HepG2 (cell line): ENCODE measurements around the gene ENO2. TPM values are rescaled to one million over a fixed set of nuclear protein-coding genes. Genes with fewer than 3 reads are reported as not detected.

ENCODE experiments used
- HOXA3 ChIP-seq: sonication (generic); formaldehyde crosslinking; IDR thresholded peaks from 2 replicates; pipeline ENCODE4 v1.5.0; 2020; ENCODE audit warnings: missing genetic modification reagents
- KDM4B ChIP-seq: sonication (generic); formaldehyde crosslinking; IDR thresholded peaks from 2 replicates; pipeline ENCODE4 v1.4.0; 2020; ENCODE audit warnings: missing genetic modification reagents
- MEF2D ChIP-seq: sonication (generic); formaldehyde crosslinking; IDR thresholded peaks from 2 replicates; pipeline ENCODE4 v1.5.1; 2020; ENCODE audit warnings: mild to moderate bottlenecking, missing genetic modification reagents
- NFYC ChIP-seq: IDR thresholded peaks from 2 replicates; pipeline ENCODE4 v1.6.1; 2016; ENCODE audit warnings: missing genetic modification reagents, missing compliant biosample characterization
- PLRG1 ChIP-seq: fragments of 450-650 bp; conservative IDR thresholded peaks from 2 replicates; pipeline ENCODE4 v1.6.1; 2016
- SP1 ChIP-seq, 2 experiments: fragments of 450-650 bp in 1 of 2; sonication (generic) in 1 of 2; formaldehyde crosslinking in 1 of 2; IDR thresholded peaks; 2 replicates each; pipeline versions ENCODE4 v1.4.0 to v1.6.1; 2016 to 2020; ENCODE audit warnings: missing genetic modification reagents in 1 of 2
- SP4 ChIP-seq: sonication (generic); formaldehyde crosslinking; IDR thresholded peaks from 2 replicates; pipeline ENCODE4 v1.8.1; 2023; ENCODE audit warnings: mild to moderate bottlenecking, missing genetic modification reagents
- SP5 ChIP-seq: IDR thresholded peaks from 2 replicates; pipeline ENCODE4 v1.6.1; 2016; ENCODE audit warnings: low read depth, borderline replicate concordance
- ZNF883 ChIP-seq: sonication (generic); formaldehyde crosslinking; IDR thresholded peaks from 2 replicates; pipeline ENCODE4 v1.5.1; 2020; ENCODE audit warnings: mild to moderate bottlenecking, missing genetic modification reagents; ENCODE audit errors: not compliant biosample characterization
- polyA plus RNA-seq, 8 experiments: library from polyadenylated mRNA; depleted of rRNA in 3 of 8; stranded (reverse) in 7 of 8; unstranded in 1 of 8; fragments of >200 nt; fragmentation: Illumina TruSeq in 4 of 8; extraction: Trizol in 4 of 8; gene quantifications; 2 replicates each; pipeline versions ENCODE4 v1.2.1 to v1.2.3, GENCODE V29; 2011 to 2016; ENCODE audit warnings: low read depth in 4 of 8, missing spikeins in 1 of 8, mixed read lengths in 1 of 8; ENCODE audit not compliant: insufficient read depth in 1 of 8
- total RNA-seq, 5 experiments: library from RNA; depleted of rRNA; stranded (reverse); fragments of >200 nt; fragmentation: Illumina TruSeq; extraction: Trizol; gene quantifications; 2 replicates each; pipeline ENCODE4 v1.2.3, GENCODE V29; 2016; ENCODE audit warnings: low read depth in 1 of 5
- TF ChIP-seq, protein P1 (sequence below): sonication (generic); formaldehyde crosslinking; IDR thresholded peaks from 2 replicates; pipeline ENCODE4 v1.5.0; 2020; ENCODE audit warnings: mild to moderate bottlenecking, missing genetic modification reagents
- TF ChIP-seq, protein P2 (sequence below): sonication (generic); formaldehyde crosslinking; IDR thresholded peaks from 2 replicates; pipeline ENCODE4 v1.4.0; 2020; ENCODE audit warnings: missing genetic modification reagents
- TF ChIP-seq, protein P3 (sequence below): sonication (generic); formaldehyde crosslinking; IDR thresholded peaks from 2 replicates; pipeline ENCODE4 v1.8.0; 2023; ENCODE audit warnings: mild to moderate bottlenecking, missing genetic modification reagents
- TF ChIP-seq, protein P4 (sequence below): IDR thresholded peaks from 2 replicates; pipeline ENCODE4 v1.4.0; 2020; ENCODE audit warnings: mild to moderate bottlenecking, missing genetic modification reagents
- TF ChIP-seq, protein P5 (sequence below): sonication (generic); formaldehyde crosslinking; IDR thresholded peaks from 2 replicates; pipeline ENCODE4 v1.4.0; 2020; ENCODE audit warnings: missing genetic modification reagents, low read depth, mild to moderate bottlenecking, borderline replicate concordance
- TF ChIP-seq, protein P6 (sequence below): sonication (generic); formaldehyde crosslinking; IDR thresholded peaks from 2 replicates; pipeline ENCODE4 v1.4.0; 2020; ENCODE audit warnings: missing genetic modification reagents

The ENO2 gene
- total and polyA plus RNA-seq, 2 of the 13 experiments (the other 11 are each of a cell fraction or from before 2014, with no cell fraction given): 19.3 to 136 TPM

DNA sequence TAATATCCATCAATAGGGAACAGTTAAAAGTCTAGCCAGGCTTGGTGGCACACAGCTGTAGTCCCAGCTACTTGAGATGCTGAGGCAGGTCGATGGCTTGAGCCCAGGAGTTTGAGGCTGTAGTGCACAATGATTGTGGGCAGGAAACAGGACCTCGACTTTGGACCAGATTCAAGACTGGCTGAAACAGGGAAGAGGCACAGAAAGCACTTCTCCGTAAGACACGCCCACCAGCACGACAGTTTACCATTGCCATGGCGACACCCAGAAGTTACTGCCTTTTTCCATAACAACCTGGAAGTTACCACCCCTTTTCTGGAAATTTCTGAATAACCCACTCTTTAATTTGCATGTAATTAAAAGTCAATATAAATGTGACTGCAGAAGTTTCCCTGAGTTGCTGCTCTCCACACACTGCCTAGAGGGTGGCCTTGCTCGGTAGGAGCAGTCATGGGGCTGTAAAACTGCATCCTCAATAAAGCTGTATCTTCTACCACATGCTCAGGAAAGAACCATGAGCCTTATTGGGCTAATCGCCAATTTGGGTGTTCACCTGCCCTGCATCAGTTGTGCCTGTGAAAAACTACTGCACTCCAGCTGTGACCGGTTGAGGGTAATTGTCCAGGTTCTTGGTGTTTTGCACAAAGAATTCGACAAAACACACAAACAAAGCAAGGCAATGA is 14.4 kb upstream of the ENO2 start (continued):
- TF ChIP-seq, protein P1, sequence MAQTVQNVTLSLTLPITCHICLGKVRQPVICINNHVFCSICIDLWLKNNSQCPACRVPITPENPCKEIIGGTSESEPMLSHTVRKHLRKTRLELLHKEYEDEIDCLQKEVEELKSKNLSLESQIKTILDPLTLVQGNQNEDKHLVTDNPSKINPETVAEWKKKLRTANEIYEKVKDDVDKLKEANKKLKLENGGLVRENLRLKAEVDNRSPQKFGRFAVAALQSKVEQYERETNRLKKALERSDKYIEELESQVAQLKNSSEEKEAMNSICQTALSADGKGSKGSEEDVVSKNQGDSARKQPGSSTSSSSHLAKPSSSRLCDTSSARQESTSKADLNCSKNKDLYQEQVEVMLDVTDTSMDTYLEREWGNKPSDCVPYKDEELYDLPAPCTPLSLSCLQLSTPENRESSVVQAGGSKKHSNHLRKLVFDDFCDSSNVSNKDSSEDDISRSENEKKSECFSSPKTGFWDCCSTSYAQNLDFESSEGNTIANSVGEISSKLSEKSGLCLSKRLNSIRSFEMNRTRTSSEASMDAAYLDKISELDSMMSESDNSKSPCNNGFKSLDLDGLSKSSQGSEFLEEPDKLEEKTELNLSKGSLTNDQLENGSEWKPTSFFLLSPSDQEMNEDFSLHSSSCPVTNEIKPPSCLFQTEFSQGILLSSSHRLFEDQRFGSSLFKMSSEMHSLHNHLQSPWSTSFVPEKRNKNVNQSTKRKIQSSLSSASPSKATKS: no peak
- TF ChIP-seq NFYC (CRISPR knock-in tag): no peak
- no peak for TF ChIP-seq SP1 (IDR thresholded peaks at IDR 0.05)
- TF ChIP-seq SP1 (CRISPR knock-in tag; IDR thresholded peaks at IDR 0.05): peak; percentile 60; the same call in 1 of the 2 replicates
- no peak for TF ChIP-seq PLRG1
- TF ChIP-seq, protein P2, sequence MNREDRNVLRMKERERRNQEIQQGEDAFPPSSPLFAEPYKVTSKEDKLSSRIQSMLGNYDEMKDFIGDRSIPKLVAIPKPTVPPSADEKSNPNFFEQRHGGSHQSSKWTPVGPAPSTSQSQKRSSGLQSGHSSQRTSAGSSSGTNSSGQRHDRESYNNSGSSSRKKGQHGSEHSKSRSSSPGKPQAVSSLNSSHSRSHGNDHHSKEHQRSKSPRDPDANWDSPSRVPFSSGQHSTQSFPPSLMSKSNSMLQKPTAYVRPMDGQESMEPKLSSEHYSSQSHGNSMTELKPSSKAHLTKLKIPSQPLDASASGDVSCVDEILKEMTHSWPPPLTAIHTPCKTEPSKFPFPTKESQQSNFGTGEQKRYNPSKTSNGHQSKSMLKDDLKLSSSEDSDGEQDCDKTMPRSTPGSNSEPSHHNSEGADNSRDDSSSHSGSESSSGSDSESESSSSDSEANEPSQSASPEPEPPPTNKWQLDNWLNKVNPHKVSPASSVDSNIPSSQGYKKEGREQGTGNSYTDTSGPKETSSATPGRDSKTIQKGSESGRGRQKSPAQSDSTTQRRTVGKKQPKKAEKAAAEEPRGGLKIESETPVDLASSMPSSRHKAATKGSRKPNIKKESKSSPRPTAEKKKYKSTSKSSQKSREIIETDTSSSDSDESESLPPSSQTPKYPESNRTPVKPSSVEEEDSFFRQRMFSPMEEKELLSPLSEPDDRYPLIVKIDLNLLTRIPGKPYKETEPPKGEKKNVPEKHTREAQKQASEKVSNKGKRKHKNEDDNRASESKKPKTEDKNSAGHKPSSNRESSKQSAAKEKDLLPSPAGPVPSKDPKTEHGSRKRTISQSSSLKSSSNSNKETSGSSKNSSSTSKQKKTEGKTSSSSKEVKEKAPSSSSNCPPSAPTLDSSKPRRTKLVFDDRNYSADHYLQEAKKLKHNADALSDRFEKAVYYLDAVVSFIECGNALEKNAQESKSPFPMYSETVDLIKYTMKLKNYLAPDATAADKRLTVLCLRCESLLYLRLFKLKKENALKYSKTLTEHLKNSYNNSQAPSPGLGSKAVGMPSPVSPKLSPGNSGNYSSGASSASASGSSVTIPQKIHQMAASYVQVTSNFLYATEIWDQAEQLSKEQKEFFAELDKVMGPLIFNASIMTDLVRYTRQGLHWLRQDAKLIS (CRISPR knock-in tag): no peak
- TF ChIP-seq, protein P3, sequence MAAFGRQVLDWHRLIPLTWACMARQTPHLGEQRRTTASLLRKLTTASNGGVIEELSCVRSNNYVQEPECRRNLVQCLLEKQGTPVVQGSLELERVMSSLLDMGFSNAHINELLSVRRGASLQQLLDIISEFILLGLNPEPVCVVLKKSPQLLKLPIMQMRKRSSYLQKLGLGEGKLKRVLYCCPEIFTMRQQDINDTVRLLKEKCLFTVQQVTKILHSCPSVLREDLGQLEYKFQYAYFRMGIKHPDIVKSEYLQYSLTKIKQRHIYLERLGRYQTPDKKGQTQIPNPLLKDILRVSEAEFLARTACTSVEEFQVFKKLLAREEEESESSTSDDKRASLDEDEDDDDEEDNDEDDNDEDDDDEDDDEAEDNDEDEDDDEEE (CRISPR knock-in tag): no peak
- no peak for TF ChIP-seq KDM4B (CRISPR knock-in tag)
- TF ChIP-seq MEF2D (CRISPR knock-in tag): no peak
- no peak for TF ChIP-seq SP4 (CRISPR knock-in tag)
- TF ChIP-seq, protein P4, sequence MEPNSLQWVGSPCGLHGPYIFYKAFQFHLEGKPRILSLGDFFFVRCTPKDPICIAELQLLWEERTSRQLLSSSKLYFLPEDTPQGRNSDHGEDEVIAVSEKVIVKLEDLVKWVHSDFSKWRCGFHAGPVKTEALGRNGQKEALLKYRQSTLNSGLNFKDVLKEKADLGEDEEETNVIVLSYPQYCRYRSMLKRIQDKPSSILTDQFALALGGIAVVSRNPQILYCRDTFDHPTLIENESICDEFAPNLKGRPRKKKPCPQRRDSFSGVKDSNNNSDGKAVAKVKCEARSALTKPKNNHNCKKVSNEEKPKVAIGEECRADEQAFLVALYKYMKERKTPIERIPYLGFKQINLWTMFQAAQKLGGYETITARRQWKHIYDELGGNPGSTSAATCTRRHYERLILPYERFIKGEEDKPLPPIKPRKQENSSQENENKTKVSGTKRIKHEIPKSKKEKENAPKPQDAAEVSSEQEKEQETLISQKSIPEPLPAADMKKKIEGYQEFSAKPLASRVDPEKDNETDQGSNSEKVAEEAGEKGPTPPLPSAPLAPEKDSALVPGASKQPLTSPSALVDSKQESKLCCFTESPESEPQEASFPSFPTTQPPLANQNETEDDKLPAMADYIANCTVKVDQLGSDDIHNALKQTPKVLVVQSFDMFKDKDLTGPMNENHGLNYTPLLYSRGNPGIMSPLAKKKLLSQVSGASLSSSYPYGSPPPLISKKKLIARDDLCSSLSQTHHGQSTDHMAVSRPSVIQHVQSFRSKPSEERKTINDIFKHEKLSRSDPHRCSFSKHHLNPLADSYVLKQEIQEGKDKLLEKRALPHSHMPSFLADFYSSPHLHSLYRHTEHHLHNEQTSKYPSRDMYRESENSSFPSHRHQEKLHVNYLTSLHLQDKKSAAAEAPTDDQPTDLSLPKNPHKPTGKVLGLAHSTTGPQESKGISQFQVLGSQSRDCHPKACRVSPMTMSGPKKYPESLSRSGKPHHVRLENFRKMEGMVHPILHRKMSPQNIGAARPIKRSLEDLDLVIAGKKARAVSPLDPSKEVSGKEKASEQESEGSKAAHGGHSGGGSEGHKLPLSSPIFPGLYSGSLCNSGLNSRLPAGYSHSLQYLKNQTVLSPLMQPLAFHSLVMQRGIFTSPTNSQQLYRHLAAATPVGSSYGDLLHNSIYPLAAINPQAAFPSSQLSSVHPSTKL (CRISPR knock-in tag): 0 out of 2 replicates have a peak, but pooled peaks have one; percentile 7
- TF ChIP-seq, protein P5, sequence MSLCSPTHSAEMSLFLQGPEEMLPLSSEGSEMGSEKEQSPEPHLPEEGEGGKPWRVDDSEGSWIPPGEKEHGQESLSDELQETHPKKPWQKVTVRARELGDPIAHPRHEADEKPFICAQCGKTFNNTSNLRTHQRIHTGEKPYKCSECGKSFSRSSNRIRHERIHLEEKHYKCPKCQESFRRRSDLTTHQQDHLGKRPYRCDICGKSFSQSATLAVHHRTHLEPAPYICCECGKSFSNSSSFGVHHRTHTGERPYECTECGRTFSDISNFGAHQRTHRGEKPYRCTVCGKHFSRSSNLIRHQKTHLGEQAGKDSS (CRISPR knock-in tag): no peak
- TF ChIP-seq SP5 (CRISPR knock-in tag): 0 out of 2 replicates have a peak, but pooled peaks have one; percentile 34
- peak; percentile 47; the same call in 1 of the 2 replicates for TF ChIP-seq HOXA3 (CRISPR knock-in tag)
- TF ChIP-seq, protein P6, sequence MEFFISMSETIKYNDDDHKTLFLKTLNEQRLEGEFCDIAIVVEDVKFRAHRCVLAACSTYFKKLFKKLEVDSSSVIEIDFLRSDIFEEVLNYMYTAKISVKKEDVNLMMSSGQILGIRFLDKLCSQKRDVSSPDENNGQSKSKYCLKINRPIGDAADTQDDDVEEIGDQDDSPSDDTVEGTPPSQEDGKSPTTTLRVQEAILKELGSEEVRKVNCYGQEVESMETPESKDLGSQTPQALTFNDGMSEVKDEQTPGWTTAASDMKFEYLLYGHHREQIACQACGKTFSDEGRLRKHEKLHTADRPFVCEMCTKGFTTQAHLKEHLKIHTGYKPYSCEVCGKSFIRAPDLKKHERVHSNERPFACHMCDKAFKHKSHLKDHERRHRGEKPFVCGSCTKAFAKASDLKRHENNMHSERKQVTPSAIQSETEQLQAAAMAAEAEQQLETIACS (CRISPR knock-in tag): no peak
- no peak for TF ChIP-seq ZNF883 (CRISPR knock-in tag)
